ENCODE data around the gene OGDHL. TPM values are rescaled to one million over a fixed set of nuclear protein-coding genes. Genes with fewer than 3 reads are reported as not detected.

OGDHL gene
- total RNA-seq, 1 donor from 2014 or later: 0.45 TPM

DNA sequence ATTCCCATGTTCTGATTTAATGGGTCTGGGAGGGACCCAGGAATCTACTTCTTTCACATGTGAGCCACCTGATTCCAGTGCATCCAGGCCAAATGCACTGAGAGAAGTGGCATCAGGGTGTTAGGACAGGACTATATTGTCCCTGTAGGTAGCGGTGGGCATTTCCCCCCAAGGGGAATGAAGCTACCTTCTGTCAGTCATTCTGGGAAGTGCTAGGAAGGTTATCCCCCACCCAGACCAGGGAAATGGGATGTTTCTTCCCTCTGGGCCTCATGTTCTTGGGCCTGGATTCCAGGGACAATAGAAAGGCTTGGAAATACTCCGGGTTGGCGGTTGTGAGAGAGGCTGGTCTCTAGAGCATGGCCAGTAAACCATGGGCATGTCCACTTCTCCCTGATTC lies 61.9 kb downstream of the OGDHL start:
- Mint-ChIP-seq H3K36me3 (ENCODE audit: low read depth) (no peaks in the 10 kb centered on the region), H3K4me3 (ENCODE audit: unreplicated experiment) (no peak overlapping the region), H3K27ac (ENCODE audit: unreplicated experiment) (no peak overlapping the region), H3K27me3 (ENCODE audit: low read depth) (peaks cover 14% of the 10 kb centered on the region), H3K9me3 (ENCODE audit: low read depth) (peaks cover 3% of the 10 kb centered on the region), H3K4me1 (ENCODE audit: low read depth) (no peaks in the 10 kb centered on the region)
- DNase-seq (ENCODE audit: low spot score): no peak
- TF ChIP-seq, protein P1, sequence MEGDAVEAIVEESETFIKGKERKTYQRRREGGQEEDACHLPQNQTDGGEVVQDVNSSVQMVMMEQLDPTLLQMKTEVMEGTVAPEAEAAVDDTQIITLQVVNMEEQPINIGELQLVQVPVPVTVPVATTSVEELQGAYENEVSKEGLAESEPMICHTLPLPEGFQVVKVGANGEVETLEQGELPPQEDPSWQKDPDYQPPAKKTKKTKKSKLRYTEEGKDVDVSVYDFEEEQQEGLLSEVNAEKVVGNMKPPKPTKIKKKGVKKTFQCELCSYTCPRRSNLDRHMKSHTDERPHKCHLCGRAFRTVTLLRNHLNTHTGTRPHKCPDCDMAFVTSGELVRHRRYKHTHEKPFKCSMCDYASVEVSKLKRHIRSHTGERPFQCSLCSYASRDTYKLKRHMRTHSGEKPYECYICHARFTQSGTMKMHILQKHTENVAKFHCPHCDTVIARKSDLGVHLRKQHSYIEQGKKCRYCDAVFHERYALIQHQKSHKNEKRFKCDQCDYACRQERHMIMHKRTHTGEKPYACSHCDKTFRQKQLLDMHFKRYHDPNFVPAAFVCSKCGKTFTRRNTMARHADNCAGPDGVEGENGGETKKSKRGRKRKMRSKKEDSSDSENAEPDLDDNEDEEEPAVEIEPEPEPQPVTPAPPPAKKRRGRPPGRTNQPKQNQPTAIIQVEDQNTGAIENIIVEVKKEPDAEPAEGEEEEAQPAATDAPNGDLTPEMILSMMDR (IDR thresholded peaks at IDR 0.05): no peak

DNA sequence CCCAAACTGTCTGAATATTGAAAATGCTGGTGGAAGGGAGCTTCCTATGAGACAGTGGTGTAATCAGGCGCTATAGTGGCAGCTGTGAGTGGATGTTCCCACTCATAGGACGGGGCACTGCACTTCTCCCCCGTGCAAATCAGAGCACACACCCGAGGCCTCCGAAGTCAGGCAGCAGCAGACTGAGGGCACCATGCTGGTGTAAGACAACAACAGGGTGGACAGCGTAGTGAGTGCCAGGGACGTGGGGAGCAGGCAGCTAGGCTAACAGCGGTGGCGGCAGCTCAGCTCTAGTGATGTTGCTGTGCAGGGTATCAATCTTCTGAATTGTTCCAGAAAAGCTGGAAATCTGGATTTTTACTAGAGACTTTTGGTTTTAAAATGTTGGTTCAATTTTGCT lies 63.4 kb downstream of the OGDHL start:
- Mint-ChIP-seq H3K9me3 (ENCODE audit: low read depth) (no peaks in the 10 kb centered on the region), H3K36me3 (ENCODE audit: low read depth) (no peaks in the 10 kb centered on the region), H3K4me3 (ENCODE audit: unreplicated experiment) (no peak overlapping the region), H3K27ac (ENCODE audit: unreplicated experiment) (no peak overlapping the region), H3K4me1 (ENCODE audit: low read depth) (no peaks in the 10 kb centered on the region), H3K27me3 (ENCODE audit: low read depth) (peaks cover 16% of the 10 kb centered on the region)
- no peak for DNase-seq (ENCODE audit: low spot score)
- TF ChIP-seq, protein P1 (IDR thresholded peaks at IDR 0.05): no peak

DNA sequence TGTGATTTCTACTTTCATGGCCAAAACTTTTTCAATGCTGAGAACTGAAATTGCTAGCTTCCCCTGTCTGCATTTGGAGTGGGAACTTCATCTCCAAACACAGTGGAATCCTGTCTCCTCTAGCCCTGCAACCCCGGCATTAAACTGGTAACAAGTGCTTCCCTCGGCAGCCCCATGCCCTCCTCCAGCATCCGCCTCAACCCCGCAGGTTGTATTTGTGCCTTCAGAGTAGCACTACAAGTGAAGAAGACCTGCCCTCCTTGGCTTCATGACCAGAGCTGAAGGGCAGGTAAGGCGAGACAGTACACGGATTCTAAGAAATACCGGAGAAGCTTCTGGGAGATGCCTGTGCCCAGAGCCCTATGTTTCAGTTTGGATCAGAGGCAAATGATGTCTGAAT lies 65.8 kb downstream of the OGDHL start:
- Mint-ChIP-seq H3K4me1 (ENCODE audit: low read depth) (no peaks in the 10 kb centered on the region), H3K36me3 (ENCODE audit: low read depth) (no peaks in the 10 kb centered on the region), H3K27ac (ENCODE audit: unreplicated experiment) (no peak overlapping the region), H3K9me3 (ENCODE audit: low read depth) (peaks cover 2% of the 10 kb centered on the region), H3K27me3 (ENCODE audit: low read depth) (peaks cover 17% of the 10 kb centered on the region), H3K4me3 (ENCODE audit: unreplicated experiment) (no peak overlapping the region)
- DNase-seq (ENCODE audit: low spot score): no peak
- TF ChIP-seq, protein P1 (IDR thresholded peaks at IDR 0.05): no peak

DNA sequence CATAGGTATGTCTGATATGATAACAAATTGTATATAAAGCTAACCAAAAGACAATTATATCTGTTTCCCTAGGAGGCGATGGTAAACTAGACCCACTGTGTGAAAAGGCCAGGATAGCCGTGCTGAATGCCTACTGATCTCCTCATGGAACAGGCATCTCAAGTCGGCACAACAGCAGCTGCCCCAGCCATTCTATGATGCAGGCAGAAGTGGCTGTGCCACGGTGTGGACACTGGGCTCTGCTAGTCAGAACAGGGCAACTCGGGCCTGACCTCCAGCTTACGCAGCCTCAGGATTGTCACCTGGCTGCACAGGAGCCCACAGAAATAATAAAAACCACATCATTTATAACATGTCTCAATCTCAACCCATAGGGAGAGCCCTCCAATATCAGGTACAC lies 67.7 kb downstream of the OGDHL start:
- Mint-ChIP-seq H3K36me3 (ENCODE audit: low read depth) (no peaks in the 10 kb centered on the region), H3K27ac (ENCODE audit: unreplicated experiment) (no peak overlapping the region), H3K27me3 (ENCODE audit: low read depth) (peaks cover 34% of the 10 kb centered on the region), H3K4me3 (ENCODE audit: unreplicated experiment) (no peak overlapping the region), H3K4me1 (ENCODE audit: low read depth) (no peaks in the 10 kb centered on the region), H3K9me3 (ENCODE audit: low read depth) (peaks cover 2% of the 10 kb centered on the region)
- DNase-seq (ENCODE audit: low spot score): no peak
- TF ChIP-seq, protein P1 (IDR thresholded peaks at IDR 0.05): no peak

DNA sequence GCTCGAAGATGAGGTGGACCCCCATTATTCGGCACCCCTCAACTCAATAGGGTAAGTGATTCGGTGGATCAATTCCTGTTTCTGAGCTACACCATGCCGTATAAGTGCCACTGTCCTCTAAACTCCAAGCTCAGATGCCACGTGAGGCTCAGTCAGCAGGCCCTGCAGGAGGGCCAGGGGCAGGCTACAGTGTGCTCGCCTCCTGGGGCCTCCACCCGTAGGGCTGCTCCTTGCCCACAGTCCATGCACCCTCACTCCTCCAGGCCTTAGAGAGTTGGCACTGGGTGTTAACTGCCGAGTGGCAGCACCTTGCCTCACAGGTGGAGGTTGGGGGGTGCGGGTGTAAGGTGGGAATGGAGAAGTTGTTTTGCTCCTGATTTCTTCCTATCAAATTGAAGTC lies 70.5 kb downstream of the OGDHL start:
- H3K27ac Mint-ChIP-seq (ENCODE audit: unreplicated experiment): no peak overlapping the region

More for the DNA sequence above, 70.5 kb downstream of the OGDHL start:
- Mint-ChIP-seq H3K27me3 (ENCODE audit: low read depth) (peaks cover 55% of the 10 kb centered on the region), H3K4me1 (ENCODE audit: low read depth) (no peaks in the 10 kb centered on the region), H3K9me3 (ENCODE audit: low read depth) (peaks cover 5% of the 10 kb centered on the region), H3K4me3 (ENCODE audit: unreplicated experiment) (no peak overlapping the region), H3K36me3 (ENCODE audit: low read depth) (no peaks in the 10 kb centered on the region)
- no peak for DNase-seq (ENCODE audit: low spot score)
- TF ChIP-seq, protein P1 (IDR thresholded peaks at IDR 0.05): no peak
